Stimulated activated CD8-positive, alpha-beta memory T cell treated with anti-CD3 and anti-CD28 coated beads, Interleukin-4, amount 100 ng/mL, for 24 hours (primary cell): ENCODE data around the gene EPN1.

Experiments used
- DNase-seq: peaks from one replicate; pipeline ENCODE4 v3.0.0-alpha.2; 2020; ENCODE audit warnings: low read depth

The EPN1 gene

GRCh38 chr19:55679343-55680257, 4.6 kb downstream of the EPN1 start:
- no peak for DNase-seq

- no peak for DNase-seq
Observed at GRCh38 chr19:55680339-55681130, 5.5 kb downstream of the EPN1 start.

GRCh38 chr19:55681131-55682092, 6.4 kb downstream of the EPN1 start:
- no peak for DNase-seq

GRCh38 chr19:55683449-55684261, 8.6 kb downstream of the EPN1 start:
- no peak for DNase-seq

- DNase-seq = no peak
Observed at GRCh38 chr19:55684946-55685681, 10.1 kb downstream of the EPN1 start.

GRCh38 chr19:55685776-55686175, 10.8 kb downstream of the EPN1 start:
- no peak for DNase-seq

- no peak for DNase-seq
Observed at GRCh38 chr19:55686311-55687050, 11.5 kb downstream of the EPN1 start.

GRCh38 chr19:55687281-55688201, 12.5 kb downstream of the EPN1 start:
- no peak for DNase-seq

GRCh38 chr19:55688422-55689218, 13.6 kb downstream of the EPN1 start:
- no peak for DNase-seq

GRCh38 chr19:55689411-55690108, 14.5 kb downstream of the EPN1 start:
- no peak for DNase-seq

- no peak for DNase-seq
Observed at GRCh38 chr19:55690109-55690768, 15.2 kb downstream of the EPN1 start.

- DNase-seq = no peak
Observed at GRCh38 chr19:55690769-55691545, 15.9 kb downstream of the EPN1 start.

GRCh38 chr19:55691561-55692481, 16.8 kb downstream of the EPN1 start:
- DNase-seq = no peak

- DNase-seq = no peak
Observed at GRCh38 chr19:55692681-55693081, 17.7 kb downstream of the EPN1 start.
